ENCODE data around the gene SALL4.

Gene SALL4

DNA sequence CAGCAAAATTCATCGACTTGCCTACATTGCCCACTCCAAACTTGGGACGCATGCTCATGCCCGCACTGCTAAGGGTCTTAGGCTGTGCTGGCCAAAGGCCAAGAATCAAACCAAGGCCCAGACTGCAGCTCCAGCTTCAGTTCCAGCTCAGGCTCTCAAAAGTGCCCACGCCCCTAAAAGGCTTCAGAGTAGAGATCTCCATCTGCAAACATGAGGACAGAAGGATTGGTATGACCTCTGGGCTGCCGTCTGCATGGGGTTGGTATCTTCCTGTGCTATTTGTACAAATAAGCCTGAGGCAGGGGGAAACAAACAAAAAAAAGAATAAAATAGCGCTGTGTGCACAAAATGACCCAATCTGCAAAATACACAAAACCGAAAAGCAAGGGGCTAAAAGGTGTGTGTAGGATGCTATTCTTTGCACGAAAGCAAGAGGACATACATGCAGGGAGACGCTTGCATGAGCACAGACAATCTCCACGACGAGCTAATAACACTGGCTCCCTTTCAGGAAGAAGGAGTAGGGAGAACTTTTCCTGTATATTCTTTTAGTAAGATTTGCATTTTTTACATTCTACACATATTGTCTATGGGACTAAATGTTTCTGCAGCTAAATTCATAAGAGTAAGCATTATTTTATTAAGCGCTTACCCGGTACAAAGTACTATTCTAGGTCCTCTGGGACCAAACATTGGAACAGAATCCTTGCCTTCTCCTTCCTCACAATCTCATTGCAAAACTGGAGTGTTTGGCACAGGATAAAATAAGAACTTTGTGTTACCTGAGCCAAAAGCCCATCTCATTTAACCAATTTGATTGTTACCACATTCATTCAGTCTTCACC is 67.2 kb downstream of the SALL4 start:
- no peak for DNase-seq

DNA sequence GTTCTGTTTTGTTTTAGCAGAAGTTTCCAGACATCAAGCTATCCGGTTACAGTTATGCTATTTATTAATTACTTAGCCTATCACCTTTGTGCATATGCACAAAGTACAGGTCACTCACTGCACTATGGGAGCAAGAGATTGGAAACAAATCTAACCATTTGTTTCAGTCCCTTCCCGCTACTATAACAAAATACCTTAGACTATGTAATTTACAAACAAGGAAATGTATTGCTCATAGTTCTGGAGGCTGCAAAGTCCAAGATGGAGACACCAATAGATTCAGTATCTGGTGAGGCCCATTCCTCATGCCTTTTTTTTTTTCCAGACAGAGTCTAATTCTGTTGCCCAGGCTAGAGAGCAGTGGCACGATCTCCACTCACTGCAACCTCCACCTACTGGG is 69.3 kb downstream of the SALL4 start:
- no peak for DNase-seq
